K562 (cell line): Measurements from ENCODE around the gene LSM14B. TPM values are rescaled to one million over a fixed set of nuclear protein-coding genes. Genes with fewer than 3 reads are reported as not detected.
A peak's percentile ranks its signal among the peaks of the same experiment; 100 is the strongest.

Source experiments
- ARNT ChIP-seq, 2 experiments: fragments of 450-650 bp; IDR thresholded peaks; 2 replicates each; pipeline ENCODE4 v1.6.1; 2016; ENCODE audit warnings: mild to moderate bottlenecking in 1 of 2
- EGR1 ChIP-seq: fragments of 450-650 bp; conservative IDR thresholded peaks from 2 replicates; pipeline ENCODE4 v1.6.1; 2017; ENCODE audit warnings: mild to moderate bottlenecking
- RAD21 ChIP-seq, 2 experiments: fragments of 250-450 bp in 1 of 2; fragments of 450-650 bp in 1 of 2; sonication (Bioruptor Pico) in 1 of 2; formaldehyde crosslinking in 1 of 2; IDR thresholded peaks in 1 of 2; conservative IDR thresholded peaks in 1 of 2; 2 replicates each; pipeline versions ENCODE4 v1.4.0 to v1.8.0; 2020 to 2022; ENCODE audit warnings: mild to moderate bottlenecking in 2 of 2, moderate library complexity in 1 of 2
- SMC3 ChIP-seq: conservative IDR thresholded peaks from 2 replicates; pipeline ENCODE4 v1.6.1; 2011; ENCODE audit warnings: low read depth, low read length, improper control_type of control experiment; ENCODE audit not compliant: insufficient read depth
- STAG1 ChIP-seq: sonication (generic); formaldehyde crosslinking; IDR thresholded peaks from 2 replicates; pipeline ENCODE4 v1.5.0; 2020; ENCODE audit warnings: missing genetic modification reagents, borderline replicate concordance
- VEZF1 ChIP-seq: fragments of 200-800 bp; sonication (Bioruptor generic); IDR thresholded peaks from 2 replicates; pipeline ENCODE4 v1.6.1; 2017; ENCODE audit warnings: missing genetic modification characterization, missing compliant biosample characterization
- YY1 ChIP-seq, 3 experiments: IDR thresholded peaks; 2 replicates each; pipeline ENCODE4 v1.6.1; 2011; ENCODE audit warnings: low read length in 2 of 3, mild to moderate bottlenecking in 2 of 3, moderate library complexity in 2 of 3, borderline replicate concordance in 1 of 3, control low read depth in 1 of 3, low read depth in 1 of 3; ENCODE audit not compliant: insufficient read depth in 3 of 3, insufficient replicate concordance in 2 of 3, control insufficient read depth in 1 of 3, insufficient read length in 1 of 3; ENCODE audit errors: extremely low read depth in 1 of 3
- ZBTB7A ChIP-seq: IDR thresholded peaks from 2 replicates; pipeline ENCODE4 v1.6.1; 2011; ENCODE audit warnings: low read depth, mild to moderate bottlenecking, low read length, moderate library complexity, borderline replicate concordance; ENCODE audit not compliant: control insufficient read depth
- polyA plus RNA-seq, 8 experiments: library from polyadenylated mRNA; depleted of rRNA in 4 of 8; stranded (reverse) in 5 of 8; unstranded in 3 of 8; fragments of >200 nt; fragmentation: Nextera tagmentation in 2 of 8; fragmentation: Illumina TruSeq in 1 of 8; extraction: Ambion mirVana in 2 of 8; extraction: Trizol in 1 of 8; gene quantifications; 2 replicates each; pipeline versions ENCODE4 v1.2.1 to v1.2.3, GENCODE V29; 2011 to 2014; ENCODE audit warnings: inconsistent platforms in 1 of 8, missing spikeins in 1 of 8
- total RNA-seq, 7 experiments: library from RNA; depleted of rRNA in 6 of 7; stranded (reverse); fragments of >200 nt in 6 of 7; fragmentation: Illumina TruSeq in 2 of 7; extraction: Trizol in 2 of 7; gene quantifications; 2 replicates each; pipeline versions ENCODE4 v1.2.1 to v1.2.3, GENCODE V29; 2011 to 2021; ENCODE audit warnings: low replicate concordance in 1 of 7
- TF ChIP-seq, protein P1 (sequence below), 2 experiments: fragments of 450-650 bp; formaldehyde crosslinking in 1 of 2; IDR thresholded peaks; 2 replicates each; pipeline versions ENCODE4 v1.4.0 to v1.6.1; 2014 to 2020; ENCODE audit warnings: mild to moderate bottlenecking in 2 of 2, borderline replicate concordance in 1 of 2, low read depth in 1 of 2
- TF ChIP-seq, protein P2 (sequence below), 3 experiments: IDR thresholded peaks in 2 of 3; conservative IDR thresholded peaks in 1 of 3; 2 replicates each; pipeline ENCODE4 v1.5.1; 2011 to 2012; ENCODE audit warnings: low read length in 3 of 3, mild to moderate bottlenecking in 3 of 3, control low read depth in 2 of 3, improper control_type of control experiment in 1 of 3, inconsistent platforms in 1 of 3, low read depth in 1 of 3, mixed read lengths in 1 of 3, moderate library complexity in 1 of 3; ENCODE audit not compliant: insufficient read depth in 2 of 3

Gene LSM14B
- total and polyA plus RNA-seq, 9 of the 15 experiments (the other 6 are each of a cell fraction or from before 2014, with no cell fraction given), result 0.66 to 36.0 (median 20.2) TPM

GRCh38 chr20:62156592-62157386 lies 34.5 kb downstream of the LSM14B start (continued):
- TF ChIP-seq, protein P1, sequence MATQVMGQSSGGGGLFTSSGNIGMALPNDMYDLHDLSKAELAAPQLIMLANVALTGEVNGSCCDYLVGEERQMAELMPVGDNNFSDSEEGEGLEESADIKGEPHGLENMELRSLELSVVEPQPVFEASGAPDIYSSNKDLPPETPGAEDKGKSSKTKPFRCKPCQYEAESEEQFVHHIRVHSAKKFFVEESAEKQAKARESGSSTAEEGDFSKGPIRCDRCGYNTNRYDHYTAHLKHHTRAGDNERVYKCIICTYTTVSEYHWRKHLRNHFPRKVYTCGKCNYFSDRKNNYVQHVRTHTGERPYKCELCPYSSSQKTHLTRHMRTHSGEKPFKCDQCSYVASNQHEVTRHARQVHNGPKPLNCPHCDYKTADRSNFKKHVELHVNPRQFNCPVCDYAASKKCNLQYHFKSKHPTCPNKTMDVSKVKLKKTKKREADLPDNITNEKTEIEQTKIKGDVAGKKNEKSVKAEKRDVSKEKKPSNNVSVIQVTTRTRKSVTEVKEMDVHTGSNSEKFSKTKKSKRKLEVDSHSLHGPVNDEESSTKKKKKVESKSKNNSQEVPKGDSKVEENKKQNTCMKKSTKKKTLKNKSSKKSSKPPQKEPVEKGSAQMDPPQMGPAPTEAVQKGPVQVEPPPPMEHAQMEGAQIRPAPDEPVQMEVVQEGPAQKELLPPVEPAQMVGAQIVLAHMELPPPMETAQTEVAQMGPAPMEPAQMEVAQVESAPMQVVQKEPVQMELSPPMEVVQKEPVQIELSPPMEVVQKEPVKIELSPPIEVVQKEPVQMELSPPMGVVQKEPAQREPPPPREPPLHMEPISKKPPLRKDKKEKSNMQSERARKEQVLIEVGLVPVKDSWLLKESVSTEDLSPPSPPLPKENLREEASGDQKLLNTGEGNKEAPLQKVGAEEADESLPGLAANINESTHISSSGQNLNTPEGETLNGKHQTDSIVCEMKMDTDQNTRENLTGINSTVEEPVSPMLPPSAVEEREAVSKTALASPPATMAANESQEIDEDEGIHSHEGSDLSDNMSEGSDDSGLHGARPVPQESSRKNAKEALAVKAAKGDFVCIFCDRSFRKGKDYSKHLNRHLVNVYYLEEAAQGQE (IDR thresholded peaks at IDR 0.05; ENCODE audit: borderline replicate concordance), result peak; percentile 49; the same call in 1 of the 2 replicates
- TF ChIP-seq, protein P1 (CRISPR knock-in tag; IDR thresholded peaks at IDR 0.05; ENCODE audit: low read depth), result no peak
- TF ChIP-seq EGR1 (0 out of 2 replicates have a peak, but pooled peaks have one; percentile 39), RAD21 (CRISPR knock-in tag; conservative IDR thresholded peaks at IDR 0.05 in 1 of 2, IDR thresholded peaks at IDR 0.05 in 1 of 2) (peak in 1 of 2 experiments; percentile 67; a peak in 2 of 4 replicates), ARNT (IDR thresholded peaks at IDR 0.05) (no peak), VEZF1 (CRISPR knock-in tag) (peak; percentile 24; the same call in 1 of the 2 replicates), SMC3 (peak; percentile 70), ZBTB7A (peak; percentile 61; the same call in 1 of the 2 replicates), YY1 (IDR thresholded peaks at IDR 0.05; ENCODE audit: borderline replicate concordance in 1 of 3, control insufficient read depth in 1 of 3, extremely low read depth in 1 of 3, insufficient read depth in 3 of 3, insufficient read length in 1 of 3, insufficient replicate concordance in 2 of 3, low read depth in 1 of 3, low read length in 2 of 3) (peak in 1 of 3 experiments; percentile 10), STAG1 (no peak)
- TF ChIP-seq, protein P2, sequence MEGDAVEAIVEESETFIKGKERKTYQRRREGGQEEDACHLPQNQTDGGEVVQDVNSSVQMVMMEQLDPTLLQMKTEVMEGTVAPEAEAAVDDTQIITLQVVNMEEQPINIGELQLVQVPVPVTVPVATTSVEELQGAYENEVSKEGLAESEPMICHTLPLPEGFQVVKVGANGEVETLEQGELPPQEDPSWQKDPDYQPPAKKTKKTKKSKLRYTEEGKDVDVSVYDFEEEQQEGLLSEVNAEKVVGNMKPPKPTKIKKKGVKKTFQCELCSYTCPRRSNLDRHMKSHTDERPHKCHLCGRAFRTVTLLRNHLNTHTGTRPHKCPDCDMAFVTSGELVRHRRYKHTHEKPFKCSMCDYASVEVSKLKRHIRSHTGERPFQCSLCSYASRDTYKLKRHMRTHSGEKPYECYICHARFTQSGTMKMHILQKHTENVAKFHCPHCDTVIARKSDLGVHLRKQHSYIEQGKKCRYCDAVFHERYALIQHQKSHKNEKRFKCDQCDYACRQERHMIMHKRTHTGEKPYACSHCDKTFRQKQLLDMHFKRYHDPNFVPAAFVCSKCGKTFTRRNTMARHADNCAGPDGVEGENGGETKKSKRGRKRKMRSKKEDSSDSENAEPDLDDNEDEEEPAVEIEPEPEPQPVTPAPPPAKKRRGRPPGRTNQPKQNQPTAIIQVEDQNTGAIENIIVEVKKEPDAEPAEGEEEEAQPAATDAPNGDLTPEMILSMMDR (IDR thresholded peaks at IDR 0.05 in 2 of 3, conservative IDR thresholded peaks at IDR 0.05 in 1 of 3; ENCODE audit: insufficient read depth in 2 of 3, low read depth in 1 of 3, low read length in 3 of 3), result peak; percentile 78 to 95 (median 83)
- TF ChIP-seq, all 486 proteins: peak for 13
